Fibroblast of lung (primary cell): ENCODE data around the gene FGF3.

Experiments used
- EZH2 ChIP-seq: IDR thresholded peaks from 2 replicates; pipeline ENCODE4 v1.5.1; 2012; ENCODE audit warnings: low read length, control low read depth, mild to moderate bottlenecking; ENCODE audit errors: missing control alignments
- TF ChIP-seq, protein P1 (sequence below), 2 donors: IDR thresholded peaks in 1 of 2; conservative IDR thresholded peaks in 1 of 2; 1 replicate in 1 of 2; 2 replicates in 1 of 2; pipeline ENCODE4 v1.5.1; 2011 to 2012; ENCODE audit warnings: low read length in 2 of 2, control low read depth in 1 of 2, inconsistent platforms in 1 of 2, low read depth in 1 of 2, mild to moderate bottlenecking in 1 of 2

DNA sequence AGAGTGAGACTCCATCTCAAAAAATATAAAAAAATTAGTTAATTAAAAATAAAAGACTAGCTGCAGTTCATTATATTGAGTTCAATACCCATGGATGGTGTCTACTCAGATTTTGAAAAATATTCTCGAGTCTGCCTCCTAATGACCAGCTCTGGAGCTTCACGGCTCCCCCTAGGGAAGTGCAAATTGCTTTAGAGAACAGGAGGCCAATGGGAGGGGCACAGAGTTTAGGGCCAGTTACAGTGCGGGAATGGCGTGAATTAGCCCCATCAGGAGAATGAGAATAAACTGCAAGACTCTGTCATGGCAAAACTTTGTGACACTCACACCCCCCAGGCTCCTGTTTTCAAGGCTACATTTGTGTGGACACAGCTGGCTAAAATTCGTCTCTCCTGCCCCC is 48.7 kb downstream of the FGF3 start:
- TF ChIP-seq, protein P1, sequence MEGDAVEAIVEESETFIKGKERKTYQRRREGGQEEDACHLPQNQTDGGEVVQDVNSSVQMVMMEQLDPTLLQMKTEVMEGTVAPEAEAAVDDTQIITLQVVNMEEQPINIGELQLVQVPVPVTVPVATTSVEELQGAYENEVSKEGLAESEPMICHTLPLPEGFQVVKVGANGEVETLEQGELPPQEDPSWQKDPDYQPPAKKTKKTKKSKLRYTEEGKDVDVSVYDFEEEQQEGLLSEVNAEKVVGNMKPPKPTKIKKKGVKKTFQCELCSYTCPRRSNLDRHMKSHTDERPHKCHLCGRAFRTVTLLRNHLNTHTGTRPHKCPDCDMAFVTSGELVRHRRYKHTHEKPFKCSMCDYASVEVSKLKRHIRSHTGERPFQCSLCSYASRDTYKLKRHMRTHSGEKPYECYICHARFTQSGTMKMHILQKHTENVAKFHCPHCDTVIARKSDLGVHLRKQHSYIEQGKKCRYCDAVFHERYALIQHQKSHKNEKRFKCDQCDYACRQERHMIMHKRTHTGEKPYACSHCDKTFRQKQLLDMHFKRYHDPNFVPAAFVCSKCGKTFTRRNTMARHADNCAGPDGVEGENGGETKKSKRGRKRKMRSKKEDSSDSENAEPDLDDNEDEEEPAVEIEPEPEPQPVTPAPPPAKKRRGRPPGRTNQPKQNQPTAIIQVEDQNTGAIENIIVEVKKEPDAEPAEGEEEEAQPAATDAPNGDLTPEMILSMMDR (conservative IDR thresholded peaks at IDR 0.05 in 1 of 2, IDR thresholded peaks at IDR 0.05 in 1 of 2; ENCODE audit: low read depth in 1 of 2, low read length in 2 of 2): no peak
- no peak for TF ChIP-seq EZH2
